Stimulated activated naive CD8-positive, alpha-beta T cell treated with anti-CD3 and anti-CD28 coated beads, Interleukin-15, Interleukin-2, amounts not matched to agents 100 ng/mL and 50 ng/mL, for 24 hours (primary cell): ENCODE results near the gene GPSM1.

ENCODE experiments used
- H3K27ac Mint-ChIP-seq: one replicate; pipeline ENCODE4 v1.8.0; 2021; ENCODE audit warnings: mild to moderate bottlenecking, mixed read lengths
- H3K27me3 Mint-ChIP-seq: one replicate; pipeline ENCODE4 v1.8.0; 2021; ENCODE audit warnings: mixed read lengths
- H3K36me3 Mint-ChIP-seq: one replicate; pipeline ENCODE4 v1.8.0; 2021; ENCODE audit warnings: low read depth, mixed read lengths
- H3K4me1 Mint-ChIP-seq: one replicate; pipeline ENCODE4 v1.8.0; 2021; ENCODE audit warnings: low read depth, mixed read lengths
- H3K4me3 Mint-ChIP-seq: one replicate; pipeline ENCODE4 v1.8.0; 2021; ENCODE audit warnings: mild to moderate bottlenecking, mixed read lengths
- H3K9me3 Mint-ChIP-seq: one replicate; pipeline ENCODE4 v1.8.0; 2021; ENCODE audit warnings: mixed read lengths

Gene GPSM1

DNA sequence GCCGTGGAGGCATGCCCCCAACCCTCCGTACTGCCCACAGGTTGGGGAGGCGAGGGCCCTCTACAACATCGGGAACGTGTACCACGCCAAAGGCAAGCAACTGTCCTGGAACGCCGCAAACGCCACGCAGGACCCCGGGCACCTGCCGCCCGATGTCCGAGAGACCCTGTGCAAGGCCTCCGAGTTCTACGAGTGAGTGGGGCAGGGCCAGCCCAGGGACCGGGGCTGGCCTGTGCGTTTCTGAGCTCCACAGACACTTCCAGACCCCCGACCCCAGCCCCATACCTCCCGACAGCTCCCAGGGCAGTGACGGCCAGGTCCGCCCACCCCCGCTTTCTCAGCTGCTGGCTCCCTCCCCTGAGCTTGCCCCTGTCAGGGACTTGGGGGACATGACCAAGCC is 9.5 kb downstream of the GPSM1 start:
- H3K36me3 Mint-ChIP-seq: no peaks in the 10 kb centered on the region
- H3K27me3 Mint-ChIP-seq: no peaks in the 10 kb centered on the region
- no peaks in the 10 kb centered on the region for H3K4me1 Mint-ChIP-seq
- no peak overlapping the region for H3K27ac Mint-ChIP-seq
- H3K9me3 Mint-ChIP-seq: no peaks in the 10 kb centered on the region
- H3K4me3 Mint-ChIP-seq: no peak overlapping the region

DNA sequence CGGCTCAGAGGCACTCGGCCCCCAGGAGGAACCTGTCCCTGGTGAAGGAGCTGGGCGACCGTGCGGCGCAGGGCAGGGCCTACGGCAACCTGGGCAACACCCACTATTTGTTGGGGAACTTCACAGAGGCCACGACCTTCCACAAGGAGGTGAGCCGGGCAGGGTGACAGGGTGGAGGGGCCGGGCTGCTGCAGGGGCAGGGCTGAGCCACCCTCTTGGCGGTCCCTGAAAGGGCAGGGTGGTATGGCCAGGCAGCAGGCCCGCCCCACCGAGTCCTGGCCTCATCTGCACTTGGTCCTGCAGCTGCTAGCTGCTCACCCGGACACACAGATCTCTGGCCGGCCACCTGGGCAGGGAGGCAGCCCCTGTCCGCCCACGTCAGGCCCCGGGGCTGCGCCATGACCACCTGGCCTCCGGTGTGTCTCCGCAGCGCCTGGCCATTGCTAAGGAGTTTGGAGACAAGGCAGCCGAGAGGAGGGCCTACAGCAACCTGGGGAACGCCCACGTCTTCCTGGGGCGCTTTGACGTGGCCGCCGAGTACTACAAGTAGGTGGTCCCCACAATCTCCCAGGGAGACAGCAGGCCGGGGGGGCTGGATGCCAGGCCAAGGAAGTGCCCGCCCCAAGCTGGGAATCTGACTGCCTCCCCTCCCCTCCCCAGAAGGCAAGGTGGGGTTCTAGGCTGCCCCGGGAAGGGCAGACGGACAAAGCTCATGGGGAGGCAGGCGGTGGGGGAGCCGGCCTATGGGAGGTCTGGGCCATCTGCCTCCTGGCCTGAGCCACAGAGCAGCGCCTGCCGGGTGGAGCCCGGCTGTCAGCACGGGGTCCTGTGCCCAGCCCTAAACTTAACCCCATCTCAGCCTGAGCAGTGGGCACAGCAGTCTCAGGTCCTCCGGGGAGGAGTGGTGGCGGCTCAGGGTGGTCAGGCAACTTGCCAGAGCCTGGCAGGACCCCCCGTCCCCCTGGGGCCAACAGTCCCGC is 10.4 kb downstream of the GPSM1 start:
- Mint-ChIP-seq H3K27me3 (no peaks in the 10 kb centered on the region), H3K4me1 (no peaks in the 10 kb centered on the region)

DNA sequence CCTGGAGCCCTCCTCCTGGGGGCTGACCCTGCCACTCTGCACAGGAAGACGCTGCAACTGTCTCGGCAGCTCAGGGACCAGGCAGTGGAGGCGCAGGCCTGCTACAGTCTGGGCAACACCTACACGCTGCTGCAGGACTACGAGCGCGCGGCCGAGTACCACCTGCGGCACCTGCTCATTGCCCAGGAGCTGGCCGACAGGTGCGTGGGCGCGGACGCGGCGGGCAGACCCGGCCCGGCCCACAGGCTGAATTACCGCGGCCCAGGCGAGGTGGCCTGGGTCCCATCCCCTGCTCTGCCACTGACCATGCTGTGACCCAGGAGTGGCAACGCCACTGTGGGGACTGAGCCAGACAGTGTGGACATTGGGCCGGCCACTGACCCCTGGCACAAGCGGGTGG is 11.2 kb downstream of the GPSM1 start:
- Mint-ChIP-seq H3K27ac (no peak overlapping the region), H3K9me3 (no peaks in the 10 kb centered on the region), H3K4me3 (no peak overlapping the region), H3K36me3 (no peaks in the 10 kb centered on the region), H3K27me3 (no peaks in the 10 kb centered on the region), H3K4me1 (no peaks in the 10 kb centered on the region)

More for the DNA sequence above, 10.4 kb downstream of the GPSM1 start:
- Mint-ChIP-seq H3K27ac (no peak overlapping the region), H3K9me3 (no peaks in the 10 kb centered on the region), H3K4me3 (no peak overlapping the region), H3K36me3 (no peaks in the 10 kb centered on the region)

DNA sequence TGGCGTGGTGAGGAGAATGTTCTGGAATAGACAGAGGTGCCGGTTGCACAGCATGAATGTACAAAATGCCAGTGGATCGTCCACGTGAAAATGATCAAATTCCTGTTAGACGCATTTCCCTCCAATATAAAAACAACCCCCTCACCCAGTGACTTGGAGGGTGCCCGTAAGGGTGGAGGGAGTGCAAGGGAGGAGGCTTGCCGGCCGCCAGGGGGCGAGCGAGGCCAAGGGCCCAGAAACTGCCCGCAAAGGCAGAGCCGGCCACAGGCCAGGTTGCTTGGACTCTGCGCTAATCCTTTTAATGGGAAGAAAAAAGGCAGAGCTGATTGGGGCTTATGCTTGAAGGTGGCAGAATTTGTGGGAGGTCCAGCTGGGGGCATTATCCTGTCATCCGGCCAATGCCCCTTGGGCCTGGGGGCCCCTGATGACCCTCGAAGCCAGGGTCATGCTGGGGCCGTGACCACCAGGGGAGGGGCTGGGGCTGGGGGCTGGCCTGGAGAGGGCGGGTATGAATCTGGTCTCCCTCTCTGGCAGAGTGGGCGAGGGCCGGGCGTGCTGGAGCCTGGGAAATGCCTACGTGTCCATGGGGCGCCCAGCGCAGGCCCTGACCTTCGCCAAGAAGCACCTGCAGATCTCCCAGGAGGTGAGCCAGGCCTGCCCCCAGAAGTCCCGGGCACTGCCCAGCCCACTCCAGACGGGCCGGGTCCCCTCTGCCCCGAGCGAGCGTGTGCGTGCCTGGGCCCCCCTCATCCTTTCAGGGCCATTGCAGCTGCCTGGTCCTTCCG is 12.0 kb downstream of the GPSM1 start:
- H3K36me3 Mint-ChIP-seq: no peaks in the 10 kb centered on the region
- no peaks in the 10 kb centered on the region for H3K9me3 Mint-ChIP-seq
- no peak overlapping the region for H3K4me3 Mint-ChIP-seq
- H3K27ac Mint-ChIP-seq: no peak overlapping the region
- no peaks in the 10 kb centered on the region for H3K4me1 Mint-ChIP-seq
- H3K27me3 Mint-ChIP-seq: no peaks in the 10 kb centered on the region

DNA sequence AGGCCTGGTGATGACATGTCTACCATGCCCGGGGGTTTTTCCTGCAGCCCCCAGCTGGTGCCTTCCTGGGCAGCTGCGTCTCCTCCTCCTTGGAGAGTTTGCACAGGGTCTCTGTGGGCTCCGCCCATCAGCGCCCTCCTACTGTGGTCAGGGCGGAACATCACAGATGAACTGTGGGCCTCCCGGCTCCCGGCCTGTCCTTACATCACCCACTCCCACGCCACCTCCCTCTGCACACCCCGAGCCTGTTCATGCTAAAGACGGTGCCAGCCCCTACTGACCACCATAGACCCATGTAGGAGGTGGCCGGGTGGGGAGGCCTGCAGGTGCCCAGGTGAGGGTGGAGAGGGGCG is 12.6 kb downstream of the GPSM1 start:
- H3K4me3 Mint-ChIP-seq: no peak overlapping the region
- H3K4me1 Mint-ChIP-seq: no peaks in the 10 kb centered on the region
- no peak overlapping the region for H3K27ac Mint-ChIP-seq
- H3K9me3 Mint-ChIP-seq: no peaks in the 10 kb centered on the region
- no peaks in the 10 kb centered on the region for H3K36me3 Mint-ChIP-seq
- H3K27me3 Mint-ChIP-seq: no peaks in the 10 kb centered on the region

DNA sequence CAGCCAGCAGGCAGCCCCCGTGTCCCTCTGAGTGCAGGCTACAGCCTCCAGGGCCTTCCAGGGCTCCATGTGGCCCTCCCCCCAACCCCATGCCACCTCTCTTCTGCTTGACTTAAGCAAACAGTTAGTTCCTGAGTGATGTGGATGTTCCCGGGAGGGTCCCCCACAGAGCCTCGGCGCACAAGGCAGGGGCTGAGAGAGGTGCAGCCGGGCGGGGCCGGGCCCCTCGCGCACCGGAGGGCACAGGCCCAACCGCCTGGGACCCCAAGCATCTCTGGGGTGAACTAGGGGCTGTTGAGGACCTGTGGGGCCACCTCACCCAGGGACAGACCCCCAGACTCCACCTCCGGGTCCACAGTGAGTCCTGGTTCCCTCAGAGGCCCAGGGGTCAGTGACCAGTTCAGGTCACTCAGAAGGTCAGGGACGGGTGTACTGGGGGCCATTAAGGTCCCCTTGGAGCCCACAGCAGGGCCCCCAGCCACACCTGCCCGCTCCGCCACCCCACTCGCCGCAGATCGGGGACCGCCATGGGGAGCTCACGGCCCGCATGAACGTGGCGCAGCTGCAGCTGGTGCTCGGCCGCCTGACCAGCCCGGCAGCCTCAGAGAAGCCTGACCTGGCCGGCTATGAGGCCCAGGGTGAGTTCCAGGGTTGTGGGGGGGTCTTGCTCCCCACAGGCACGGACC is 13.2 kb downstream of the GPSM1 start:
- no peak overlapping the region for H3K4me3 Mint-ChIP-seq
- no peaks in the 10 kb centered on the region for H3K36me3 Mint-ChIP-seq
- H3K4me1 Mint-ChIP-seq: no peaks in the 10 kb centered on the region
- no peaks in the 10 kb centered on the region for H3K27me3 Mint-ChIP-seq
- H3K9me3 Mint-ChIP-seq: no peaks in the 10 kb centered on the region
- no peak overlapping the region for H3K27ac Mint-ChIP-seq

DNA sequence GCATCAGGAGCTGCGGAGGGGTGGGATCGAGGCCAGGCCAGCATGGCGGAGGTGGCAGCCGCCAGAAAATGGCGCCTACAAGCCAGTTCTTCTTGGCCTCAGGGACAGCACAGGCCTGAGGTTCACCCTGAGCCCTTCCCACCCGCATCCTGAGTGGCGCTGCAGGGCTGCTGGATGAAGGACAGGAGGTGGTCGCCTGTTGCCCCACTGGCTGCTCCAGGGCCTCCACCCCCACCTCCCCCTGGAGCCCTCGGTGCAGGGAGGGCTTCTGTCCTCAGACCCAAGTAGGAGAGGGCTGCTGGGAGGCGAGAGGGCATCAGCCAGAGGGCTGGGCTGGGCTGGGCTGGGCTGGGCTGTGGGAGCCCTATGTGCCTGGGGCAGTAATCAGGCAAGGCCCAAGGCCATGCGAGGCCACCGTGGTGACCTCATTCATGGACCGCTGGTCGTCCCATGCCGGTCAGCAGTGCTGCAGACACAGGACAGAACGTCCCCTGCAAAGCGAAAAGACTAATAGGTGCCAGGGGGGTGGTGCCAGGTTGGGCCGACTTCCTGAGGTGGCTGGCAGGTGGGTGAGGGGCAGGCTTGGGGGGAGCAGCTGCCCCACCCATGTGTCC is 13.8 kb downstream of the GPSM1 start:
- Mint-ChIP-seq H3K36me3 (no peaks in the 10 kb centered on the region), H3K27me3 (no peaks in the 10 kb centered on the region), H3K4me1 (no peaks in the 10 kb centered on the region), H3K4me3 (no peak overlapping the region), H3K27ac (no peak overlapping the region), H3K9me3 (no peaks in the 10 kb centered on the region)

DNA sequence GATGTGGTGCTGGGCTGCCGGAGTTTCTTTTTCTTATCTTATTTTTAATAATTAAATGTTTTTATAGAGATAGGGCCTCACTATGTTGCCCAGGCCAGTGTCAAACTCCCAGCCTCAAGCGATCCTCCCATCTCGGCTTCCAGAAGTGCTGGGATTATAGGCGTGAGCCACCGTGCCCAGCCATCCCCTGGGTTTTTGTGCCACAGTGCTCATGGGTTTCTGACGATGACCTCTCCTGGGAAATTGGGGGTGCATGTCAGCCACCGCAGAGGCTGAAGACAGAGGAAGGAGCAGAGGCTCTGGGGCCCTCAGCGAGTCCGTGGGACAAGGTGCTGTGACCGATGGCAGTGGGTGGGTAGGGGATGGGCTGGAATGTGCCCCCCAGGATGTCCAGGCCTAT is 14.4 kb downstream of the GPSM1 start:
- Mint-ChIP-seq H3K4me3 (no peak overlapping the region), H3K9me3 (no peaks in the 10 kb centered on the region), H3K4me1 (no peaks in the 10 kb centered on the region), H3K27ac (no peak overlapping the region), H3K36me3 (no peaks in the 10 kb centered on the region), H3K27me3 (no peaks in the 10 kb centered on the region)

DNA sequence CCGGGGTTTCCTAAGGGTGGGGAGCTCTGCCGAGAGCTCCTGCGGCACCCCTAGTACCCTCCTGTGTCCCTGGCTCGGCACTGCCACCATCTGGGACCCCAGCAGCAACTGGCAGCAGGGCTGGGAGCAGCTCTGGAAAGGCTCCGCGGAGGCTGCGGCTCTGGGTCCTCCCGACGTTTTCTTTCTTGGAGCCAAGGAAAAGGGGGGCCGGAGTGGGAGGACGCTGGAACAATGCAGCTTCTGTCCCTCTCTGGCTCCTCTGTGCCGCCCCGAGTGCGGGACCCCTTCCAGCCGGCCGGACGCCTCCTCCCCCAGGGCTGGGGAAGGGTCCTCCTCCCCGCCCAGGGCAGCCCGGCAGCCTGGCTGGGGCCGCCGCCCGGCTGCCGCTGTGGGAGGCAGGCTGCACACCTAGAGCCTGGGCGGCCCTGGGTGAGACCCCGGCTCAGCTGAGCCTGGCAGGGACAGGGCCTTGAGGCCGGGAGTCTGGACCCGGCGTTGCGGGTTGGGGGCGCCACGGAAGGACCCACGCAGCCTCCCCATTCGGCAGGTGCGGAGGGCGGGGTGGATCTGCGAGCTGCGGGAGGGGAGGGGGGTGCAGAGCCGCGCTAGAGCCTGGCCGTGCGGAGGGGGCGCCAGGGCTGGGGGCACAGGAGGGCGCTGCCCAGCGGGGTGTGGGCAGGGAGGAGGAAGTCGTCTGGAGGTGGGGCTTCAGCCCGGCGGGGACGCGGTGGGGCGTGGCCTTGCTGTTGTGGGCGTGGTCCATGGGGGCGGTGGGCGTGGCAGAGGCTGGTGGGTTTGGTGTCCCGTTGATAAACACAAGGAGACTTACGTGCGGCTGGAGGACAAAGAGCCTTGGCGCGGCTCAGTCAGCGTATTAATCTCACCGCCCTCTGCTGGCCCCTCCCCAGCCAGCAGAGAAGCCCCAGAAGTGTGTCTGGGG is 15.1 kb downstream of the GPSM1 start:
- H3K27me3 Mint-ChIP-seq: no peaks in the 10 kb centered on the region
- H3K4me3 Mint-ChIP-seq: no peak overlapping the region
- H3K27ac Mint-ChIP-seq: no peak overlapping the region
- no peaks in the 10 kb centered on the region for H3K4me1 Mint-ChIP-seq
- no peaks in the 10 kb centered on the region for H3K36me3 Mint-ChIP-seq
- H3K9me3 Mint-ChIP-seq: no peaks in the 10 kb centered on the region

DNA sequence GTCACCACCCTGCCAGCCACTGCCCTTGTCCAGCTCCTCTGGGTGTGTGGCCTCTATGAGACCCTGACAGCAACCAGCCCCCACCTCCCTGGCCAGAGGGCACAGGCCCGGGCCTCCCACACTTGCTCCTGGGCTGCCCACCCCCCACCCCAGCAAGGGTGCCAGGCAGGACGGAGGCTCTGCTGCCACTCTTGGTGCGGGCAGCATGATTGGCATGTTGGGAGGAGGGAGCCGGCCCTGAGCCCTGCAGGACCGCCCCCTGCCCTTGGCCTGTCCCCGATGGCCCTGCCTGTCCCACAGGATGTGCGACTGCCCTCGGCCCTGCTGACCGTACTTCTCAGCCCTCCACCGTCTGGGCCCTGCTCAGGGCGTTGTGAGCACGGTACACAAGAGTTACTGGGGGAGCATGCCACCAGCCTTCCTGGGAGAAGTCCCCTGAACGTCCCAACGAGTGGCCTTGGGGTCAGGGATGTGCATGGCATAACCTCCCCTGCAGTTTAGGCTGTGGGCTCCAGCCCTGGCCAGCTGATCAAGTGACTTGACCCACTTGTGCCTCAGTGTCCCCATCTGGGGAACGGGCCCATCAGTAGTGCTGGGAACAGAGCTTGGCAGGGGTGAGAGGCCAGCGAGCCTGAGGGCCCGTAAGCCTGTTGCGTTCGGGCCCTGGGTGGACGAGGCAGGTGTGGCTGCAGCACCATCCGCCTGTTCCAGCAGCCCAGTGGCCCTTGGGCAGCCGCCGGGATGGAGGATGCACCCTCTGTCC is 16.0 kb downstream of the GPSM1 start:
- Mint-ChIP-seq H3K4me3 (no peak overlapping the region), H3K4me1 (no peaks in the 10 kb centered on the region)

DNA sequence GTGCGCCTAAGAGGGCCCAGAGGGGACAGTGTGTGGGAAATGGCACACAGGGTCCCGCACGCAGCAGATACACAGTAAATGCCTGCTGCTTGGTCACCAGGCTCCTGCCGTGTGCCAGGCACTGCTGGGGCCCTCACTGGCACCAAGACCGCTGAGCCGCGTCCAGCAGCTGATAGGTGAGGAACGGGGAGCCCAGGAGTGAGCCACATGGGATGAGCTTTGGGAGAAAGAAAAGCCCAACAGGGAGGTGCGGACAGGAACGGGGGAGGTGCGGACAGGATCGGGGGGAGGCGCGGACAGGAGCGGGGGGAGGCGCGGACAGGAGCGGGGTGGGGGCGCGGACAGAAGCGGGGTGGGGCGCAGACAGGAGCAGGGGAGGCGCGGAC is 16.5 kb downstream of the GPSM1 start:
- no peak overlapping the region for H3K4me3 Mint-ChIP-seq
- H3K27ac Mint-ChIP-seq: no peak overlapping the region
- no peaks in the 10 kb centered on the region for H3K4me1 Mint-ChIP-seq
- no peaks in the 10 kb centered on the region for H3K9me3 Mint-ChIP-seq
- no peaks in the 10 kb centered on the region for H3K36me3 Mint-ChIP-seq
- no peaks in the 10 kb centered on the region for H3K27me3 Mint-ChIP-seq

More for the DNA sequence above, 16.0 kb downstream of the GPSM1 start:
- no peaks in the 10 kb centered on the region for H3K27me3 Mint-ChIP-seq
- H3K36me3 Mint-ChIP-seq: no peaks in the 10 kb centered on the region
- H3K9me3 Mint-ChIP-seq: no peaks in the 10 kb centered on the region
- H3K27ac Mint-ChIP-seq: no peak overlapping the region

DNA sequence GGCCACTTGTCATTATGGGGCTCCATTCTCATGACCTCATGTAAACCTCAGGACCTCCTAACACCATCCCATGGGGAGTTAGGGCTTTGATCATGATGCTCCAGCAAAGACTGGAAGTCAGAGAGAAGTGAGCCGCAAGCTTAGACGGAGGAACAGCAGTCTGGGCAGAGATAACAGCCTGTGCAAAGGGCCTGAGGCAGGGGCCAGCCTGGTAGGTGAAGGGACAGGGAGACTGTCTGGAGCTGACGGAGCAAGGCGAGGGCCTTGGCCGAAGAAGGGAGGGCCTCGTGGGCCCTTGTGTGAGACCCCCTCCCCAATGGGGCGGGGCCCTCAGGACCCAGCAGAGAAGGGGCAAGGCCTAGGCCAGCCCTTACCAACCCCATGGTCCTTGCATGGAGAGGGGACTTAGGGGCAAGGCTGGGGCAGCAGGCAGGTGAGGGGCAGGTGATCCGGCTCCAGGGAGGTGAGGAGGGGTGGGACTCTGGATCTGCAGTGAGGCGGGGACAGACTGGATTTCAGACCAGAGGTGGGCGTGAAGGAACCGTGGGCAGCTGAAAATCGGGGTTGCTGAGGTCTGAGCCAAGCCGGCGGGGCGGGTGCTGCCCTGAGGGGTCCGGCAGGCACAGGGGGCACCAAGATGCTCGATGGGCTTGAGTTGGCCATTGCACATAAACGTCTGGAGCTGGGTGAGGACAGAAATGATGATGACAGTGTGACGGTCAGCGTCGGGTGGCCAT is 17.4 kb downstream of the GPSM1 start:
- no peak overlapping the region for H3K27ac Mint-ChIP-seq
- H3K4me1 Mint-ChIP-seq: no peaks in the 10 kb centered on the region
- H3K4me3 Mint-ChIP-seq: no peak overlapping the region
- no peaks in the 10 kb centered on the region for H3K9me3 Mint-ChIP-seq
- H3K36me3 Mint-ChIP-seq: no peaks in the 10 kb centered on the region
- H3K27me3 Mint-ChIP-seq: no peaks in the 10 kb centered on the region
